Smooth muscle cell (in vitro differentiated cells): ENCODE data around the gene SSH3. TPM values are rescaled to one million over a fixed set of nuclear protein-coding genes. Genes with fewer than 3 reads are reported as not detected.

Experiments used
- DNase-seq: peaks from one replicate; lab custom pipeline; 2025; ENCODE audit not compliant: unreplicated experiment; lab: John Stamatoyannopoulos, UW
- H2AFZ ChIP-seq: fragments of 200-600 bp; sonication (generic); 2 replicates; pipeline ENCODE4 v1.6.0; 2016; ENCODE audit warnings: antibody characterized with exemption, low read depth, mild to moderate bottlenecking
- H3F3A ChIP-seq: fragments of 200-600 bp; sonication (generic); 2 replicates; pipeline ENCODE4 v1.6.0; 2017; ENCODE audit warnings: antibody characterized with exemption, low read depth
- H3K27ac ChIP-seq: fragments of 200-600 bp; sonication (generic); 2 replicates; pipeline ENCODE4 v1.5.1; 2016; ENCODE audit warnings: low read depth, mild to moderate bottlenecking
- H3K27me3 ChIP-seq: fragments of 200-600 bp; sonication (generic); 2 replicates; pipeline ENCODE4 v1.6.1; 2016; ENCODE audit warnings: low read depth, mild to moderate bottlenecking
- H3K36me3 ChIP-seq: fragments of 200-600 bp; sonication (generic); 2 replicates; pipeline ENCODE4 v1.5.1; 2016; ENCODE audit warnings: low read depth
- H3K4me1 ChIP-seq: fragments of 200-600 bp; sonication (generic); 2 replicates; pipeline ENCODE4 v1.5.1; 2016; ENCODE audit warnings: low read depth
- H3K4me2 ChIP-seq: fragments of 200-600 bp; sonication (generic); 2 replicates; pipeline ENCODE4 v1.6.0; 2016; ENCODE audit warnings: mild to moderate bottlenecking
- H3K4me3 ChIP-seq: fragments of 200-600 bp; sonication (generic); 2 replicates; pipeline ENCODE4 v1.5.1; 2016; ENCODE audit warnings: mild to moderate bottlenecking
- H3K79me2 ChIP-seq: fragments of 200-600 bp; sonication (generic); 2 replicates; pipeline ENCODE4 v1.6.0; 2016; ENCODE audit warnings: low read depth, mild to moderate bottlenecking
- H3K9ac ChIP-seq: fragments of 200-600 bp; sonication (generic); 2 replicates; pipeline ENCODE4 v1.6.0; 2016; ENCODE audit warnings: low read depth
- H3K9me3 ChIP-seq: fragments of 200-600 bp; sonication (generic); replicated peaks from 2 replicates; pipeline ENCODE4 v1.5.1; 2016; ENCODE audit warnings: low read depth
- H4K20me1 ChIP-seq: fragments of 200-600 bp; sonication (generic); 2 replicates; pipeline ENCODE4 v1.6.0; 2016; ENCODE audit warnings: low read depth
- CTCF ChIP-seq: fragments of 200-600 bp; sonication (generic); IDR thresholded peaks from 2 replicates; pipeline ENCODE4 v1.5.1; 2017; ENCODE audit warnings: borderline replicate concordance, mild to moderate bottlenecking, antibody characterized with exemption; ENCODE audit not compliant: insufficient read depth, poor library complexity, severe bottlenecking
- whole genome bisulfite sequencing: methylation state at CpG from one replicate; pipeline ENCODE4 v1.1.7; 2016; ENCODE audit warnings: low lambda C conversion rate; 5-methylcytosine and 5-hydroxymethylcytosine counted together
- polyA plus RNA-seq: library from polyadenylated mRNA; unstranded; fragments of >200 nt; fragmentation: Nextera tagmentation; extraction: Ambion mirVana; gene quantifications from 2 replicates; pipeline ENCODE4 v1.2.1, GENCODE V29; 2016
- total RNA-seq: library from RNA; depleted of rRNA; stranded (reverse); fragments of >200 nt; gene quantifications from 2 replicates; pipeline ENCODE4 v1.2.3, GENCODE V29; 2014

SSH3 gene
- 14.9 and 23.9 TPM in 2 replicates for total RNA-seq
- polyA plus RNA-seq: 29.3 and 47.5 TPM in 2 replicates

- WGBS: under 1% methylated on average over 26 of the region's 65 CpGs
- Histone ChIP-seq H3F3A (no peaks in the 10 kb centered on the region), H3K9me3 (no peaks in the 10 kb centered on the region), H3K79me2 (no peaks in the 10 kb centered on the region), H2AFZ (no peak within 1 kb of the TSS), H3K27ac (no peak within 1 kb of the TSS), H3K9ac (peak within 1 kb of the TSS; percentile 64), H3K27me3 (no peaks in the 10 kb centered on the region), H4K20me1 (peaks cover 15% of the 10 kb centered on the region), H3K4me3 (peak within 1 kb of the TSS; percentile 94), H3K36me3 (no peaks in the 10 kb centered on the region), H3K4me1 (peaks cover 12% of the 10 kb centered on the region), H3K4me2 (peak within 1 kb of the TSS; percentile 88)
- DNase-seq: no peak
- no peak for TF ChIP-seq CTCF
Observed at GRCh38 chr11:67303132-67303834, at the start of gene SSH3. Gene SSH3 (plus strand): TSS chr11:67303530. CDS start chr11:67303626, 96 bp downstream.

- no peaks in the 10 kb centered on the region for H3K9me3 ChIP-seq
- H3K9ac ChIP-seq: no peak overlapping the region
- 93% methylated on average over 10 of the region's 14 CpGs for WGBS
- no peak for DNase-seq
- H2AFZ ChIP-seq: no peak overlapping the region
- no peaks in the 10 kb centered on the region for H3K27me3 ChIP-seq
- no peak for TF ChIP-seq CTCF
- no peak overlapping the region for H3K4me3 ChIP-seq
- H3K79me2 ChIP-seq: no peaks in the 10 kb centered on the region
- no peak overlapping the region for H3K4me2 ChIP-seq
- H3F3A ChIP-seq: peaks cover 27% of the 10 kb centered on the region
- peaks cover 32% of the 10 kb centered on the region for H4K20me1 ChIP-seq
- peaks cover 18% of the 10 kb centered on the region for H3K36me3 ChIP-seq
- peak overlapping the region; percentile 30 for H3K27ac ChIP-seq
- H3K4me1 ChIP-seq: no peaks in the 10 kb centered on the region
Observed at GRCh38 chr11:67253872-67254624, 49.3 kb upstream of the SSH3 start.

- Histone ChIP-seq H3K4me3 (no peak overlapping the region), H3K27me3 (no peaks in the 10 kb centered on the region), H3K9me3 (no peaks in the 10 kb centered on the region), H3K79me2 (no peaks in the 10 kb centered on the region), H3K27ac (no peak overlapping the region), H3K4me2 (no peak overlapping the region), H3K4me1 (no peaks in the 10 kb centered on the region), H4K20me1 (peaks cover 24% of the 10 kb centered on the region), H2AFZ (no peak overlapping the region), H3F3A (peaks cover 19% of the 10 kb centered on the region), H3K9ac (no peak overlapping the region), H3K36me3 (peaks cover 18% of the 10 kb centered on the region)
- WGBS: 94% methylated on average over 15 of the region's 15 CpGs
- DNase-seq: no peak
- TF ChIP-seq CTCF: no peak
Observed at GRCh38 chr11:67254798-67255197, 48.5 kb upstream of the SSH3 start.
